ENCODE results near the gene USP49. TPM values are rescaled to one million over a fixed set of nuclear protein-coding genes. Genes with fewer than 3 reads are reported as not detected.

Gene USP49
- total RNA-seq, 1 experiment from 2014 or later: 6.9 TPM

GRCh38 chr6:41821266-41821665 lies 73.9 kb downstream of the USP49 start:
- TF ChIP-seq SP1 (IDR thresholded peaks at IDR 0.05; ENCODE audit: low read depth) (no peak), YY1 (IDR thresholded peaks at IDR 0.05; ENCODE audit: extremely low read depth, insufficient replicate concordance, low read depth, low read length) (no peak), ELF1 (IDR thresholded peaks at IDR 0.05; ENCODE audit: borderline replicate concordance, low read depth) (no peak), SIN3A (IDR thresholded peaks at IDR 0.05; ENCODE audit: low read depth) (no peak), ZBTB33 (IDR thresholded peaks at IDR 0.05; ENCODE audit: extremely low read depth, insufficient replicate concordance, low read length) (no peak), ZNF274 (IDR thresholded peaks at IDR 0.05; ENCODE audit: low read depth, low read length) (no peak), CEBPB (IDR thresholded peaks at IDR 0.05; ENCODE audit: low read depth) (no peak), REST (IDR thresholded peaks at IDR 0.05; ENCODE audit: low read depth) (no peak), EGR1 (IDR thresholded peaks at IDR 0.05; ENCODE audit: low read depth) (no peak)
- RAD21 ChIA-PET (ENCODE audit: low non-redundant PET in 1 of 2, low total read pairs in 2 of 2, uncharacterized antibody in 2 of 2, unreplicated experiment in 2 of 2): no interaction called here
- Histone ChIP-seq H3K9ac (ENCODE audit: low read length) (no peak overlapping the region), H3K27me3 (ENCODE audit: insufficient read depth, low read length) (no peaks in the 10 kb centered on the region), H3K79me2 (ENCODE audit: insufficient read depth, low read length) (no peaks in the 10 kb centered on the region), H3K4me3 (replicated peaks in 1 of 2; ENCODE audit: low read depth in 1 of 2, low read length in 2 of 2) (no peak overlapping the region), H3K27ac (ENCODE audit: low read depth, low read length) (no peak overlapping the region), H3K9me2 (ENCODE audit: insufficient read depth) (no peaks in the 10 kb centered on the region), H2AFZ (ENCODE audit: low read depth, low read length, poor library complexity, severe bottlenecking) (no peak overlapping the region), H3K9me3 (ENCODE audit: control insufficient read depth in 1 of 2, insufficient read depth in 1 of 2, low read depth in 1 of 2, low read length in 2 of 2) (no peaks in the 10 kb centered on the region), H3K4me2 (ENCODE audit: low read length) (no peak overlapping the region), H3K4me1 (ENCODE audit: control insufficient read depth in 1 of 2, insufficient read depth in 2 of 2, low read length in 2 of 2) (no peaks in the 10 kb centered on the region), H4K20me1 (ENCODE audit: insufficient read depth) (no peaks in the 10 kb centered on the region), H3K36me3 (ENCODE audit: control insufficient read depth in 1 of 2, insufficient read depth in 2 of 2, low read length in 2 of 2) (no peaks in the 10 kb centered on the region)
- CTCF ChIA-PET: no interaction called here
- ATAC-seq (no peak), DNase-seq (ENCODE audit: low read depth, low spot score) (no peak)
- no TSS peak for BruUV-seq (replicated peaks)
- intact Hi-C loops (cut with micrococcal nuclease): no loop called here
- POLR2A ChIA-PET: no interaction called here

Data from HCT116 (cell line).